NOMO-1 treated with dmso at 0.1 percent for 144 hours (cell line): ENCODE data around the gene IST1.
"Not testable (repeated sequence)": the region's sequence is repeated elsewhere in the genome, so short reads cannot be mapped to it uniquely, and the experiment has no call there.

Experiments used
- DNase-seq: peaks from one replicate; lab custom pipeline; 2025; ENCODE audit not compliant: unreplicated experiment; lab: John Stamatoyannopoulos, UW

IST1 gene

GRCh38 chr16:71880176-71880575 lies 15.2 kb upstream of the IST1 start:
- peak; percentile 53 for DNase-seq

GRCh38 chr16:71882505-71883167 lies 12.7 kb upstream of the IST1 start:
- peak; percentile 27 for DNase-seq

GRCh38 chr16:71883168-71883848 lies 12.0 kb upstream of the IST1 start:
- DNase-seq: no peak

- DNase-seq: peak; percentile 33
Measured at GRCh38 chr16:71883849-71884638, 11.3 kb upstream of the IST1 start, which contains the start of gene ZNF821. Gene ZNF821, minus strand, starts transcription at chr16:71884182. Its CDS starts 4,236 bp downstream, at chr16:71879946.

GRCh38 chr16:71885261-71885650 lies 10.1 kb upstream of the IST1 start:
- no peak for DNase-seq

GRCh38 chr16:71889147-71889546 lies 6.2 kb upstream of the IST1 start:
- no peak for DNase-seq

- DNase-seq: no peak
Measured at GRCh38 chr16:71893888-71894228, 1.5 kb upstream of the IST1 start.

- no peak for DNase-seq
Measured at GRCh38 chr16:71894229-71894920, 956 bp upstream of the IST1 start.

- no peak for DNase-seq
Measured at GRCh38 chr16:71895679-71896365, 491 bp downstream of the IST1 start.

GRCh38 chr16:71896764-71897368 lies 1.5 kb downstream of the IST1 start:
- DNase-seq: no peak

- DNase-seq: no peak
Measured at GRCh38 chr16:71899171-71899570, 3.8 kb downstream of the IST1 start.

- DNase-seq: no peak
Measured at GRCh38 chr16:71902656-71903365, 7.5 kb downstream of the IST1 start.

- DNase-seq: no peak
Measured at GRCh38 chr16:71903608-71904007, 8.3 kb downstream of the IST1 start.

- DNase-seq: no peak
Measured at GRCh38 chr16:71904239-71904638, 8.9 kb downstream of the IST1 start.

GRCh38 chr16:71905765-71906164 lies 10.4 kb downstream of the IST1 start:
- DNase-seq: not testable (repeated sequence)

- no peak for DNase-seq
Measured at GRCh38 chr16:71911121-71911520, 15.8 kb downstream of the IST1 start.

- no peak for DNase-seq
Measured at GRCh38 chr16:71912534-71913275, 17.4 kb downstream of the IST1 start.

GRCh38 chr16:71914802-71915201 lies 19.5 kb downstream of the IST1 start:
- no peak for DNase-seq

GRCh38 chr16:71915350-71915749 lies 20.0 kb downstream of the IST1 start:
- DNase-seq: no peak
